HG02642 (cell line): ENCODE results near the gene CA10.

Experiments used
- ATAC-seq: cut with Tn5 transposase; IDR thresholded peaks from one replicate; pipeline ENCODE4 v1.9.1; 2021; ENCODE audit warnings: mild to moderate bottlenecking; ENCODE audit not compliant: unreplicated experiment, poor library complexity

CA10 gene

DNA sequence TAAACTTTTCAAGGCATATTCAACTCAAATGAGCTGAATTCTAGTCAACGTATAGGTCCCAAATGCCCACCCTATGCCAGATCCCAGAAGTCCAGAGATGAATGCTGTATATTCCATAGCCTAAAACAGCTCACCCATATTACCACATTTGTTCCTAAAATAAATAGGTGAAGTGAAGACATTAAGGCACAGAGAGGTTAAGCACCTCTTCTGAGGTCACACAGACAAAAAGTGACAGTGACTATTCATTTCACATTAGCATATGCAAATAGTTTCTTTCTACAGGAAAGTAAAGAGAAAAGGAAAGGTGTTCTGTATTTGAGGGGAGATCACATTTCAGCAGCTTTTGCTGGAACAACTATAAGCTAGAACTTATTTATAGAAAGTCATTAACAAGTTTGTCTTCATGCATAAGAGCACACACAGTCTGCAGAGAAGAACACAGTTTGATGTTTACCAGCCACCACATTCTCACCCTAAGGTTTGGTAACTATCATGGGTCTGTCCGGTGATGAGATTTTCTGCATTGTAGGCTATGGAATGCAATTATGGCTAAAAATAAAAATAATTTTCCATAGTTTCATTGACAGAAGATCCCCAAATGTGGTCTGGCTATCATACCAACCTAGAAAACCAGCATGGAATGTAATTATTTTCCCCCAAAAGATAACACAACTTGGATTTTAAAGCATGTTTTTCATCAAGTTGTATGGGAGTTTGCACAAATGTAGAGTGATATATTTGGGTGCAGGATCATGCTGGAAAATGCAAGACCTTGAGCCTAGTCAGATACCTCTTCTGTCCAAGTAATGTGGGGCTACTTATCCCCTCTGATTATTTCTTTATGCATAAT, 496.1 kb downstream of the CA10 start:
- ATAC-seq = no peak

DNA sequence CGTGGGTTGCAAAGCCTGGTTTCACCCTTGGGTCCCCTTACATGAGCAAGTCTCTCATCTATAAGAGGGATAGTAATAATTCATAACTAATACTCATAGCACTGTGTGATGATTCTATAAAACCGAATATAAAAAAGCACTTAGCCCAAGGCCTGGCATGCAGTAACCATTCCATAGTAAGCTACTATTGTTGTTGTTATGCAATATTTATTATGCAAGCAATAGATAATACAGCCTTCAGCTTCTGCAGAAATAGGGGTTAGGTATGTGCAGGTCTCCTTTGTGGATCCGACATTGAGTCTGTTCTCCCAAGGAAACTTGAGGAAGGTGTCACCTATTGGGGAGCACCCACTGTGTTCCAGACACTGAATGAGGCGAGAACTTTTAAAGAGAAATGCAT, 497.1 kb downstream of the CA10 start:
- ATAC-seq = no peak

DNA sequence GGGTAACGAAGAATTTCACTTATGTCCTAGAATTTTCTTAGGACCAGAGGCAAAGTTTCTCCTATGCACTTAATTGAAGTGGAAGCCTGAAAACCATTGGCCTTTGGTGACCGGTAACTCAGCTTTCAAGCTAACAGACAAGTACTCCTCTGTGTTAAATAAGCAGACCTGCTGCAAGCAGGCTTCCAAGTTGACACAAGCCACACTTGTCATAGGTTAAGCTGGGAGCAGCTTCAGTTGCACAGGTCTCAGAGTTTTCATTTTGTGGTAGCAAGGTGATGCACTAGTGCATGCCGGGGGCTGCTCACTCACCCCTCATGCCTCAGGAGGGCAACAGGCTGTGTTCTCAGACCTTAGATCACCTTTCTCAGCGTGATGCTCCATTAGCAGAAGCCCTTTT, 498.2 kb downstream of the CA10 start:
- no peak for ATAC-seq

DNA sequence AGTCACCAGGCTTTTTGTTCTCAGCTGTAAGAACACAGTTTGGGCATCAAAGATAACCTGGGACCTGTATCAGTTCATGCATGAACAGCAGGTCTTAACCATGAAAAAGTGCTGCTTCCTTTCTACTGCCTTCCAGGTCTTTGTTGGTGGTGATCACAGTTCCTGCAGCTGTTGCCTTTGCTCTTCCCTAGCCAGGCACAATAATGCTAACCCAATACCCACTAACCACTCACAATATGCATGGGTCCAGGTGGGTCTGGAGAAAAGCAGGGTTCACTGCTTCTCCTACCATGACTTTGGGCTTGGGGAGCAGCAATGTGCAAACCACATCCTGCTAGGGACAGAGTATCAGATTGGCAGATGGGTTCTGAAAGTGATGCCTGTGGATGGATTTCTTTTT, 501.3 kb downstream of the CA10 start:
- no peak for ATAC-seq

DNA sequence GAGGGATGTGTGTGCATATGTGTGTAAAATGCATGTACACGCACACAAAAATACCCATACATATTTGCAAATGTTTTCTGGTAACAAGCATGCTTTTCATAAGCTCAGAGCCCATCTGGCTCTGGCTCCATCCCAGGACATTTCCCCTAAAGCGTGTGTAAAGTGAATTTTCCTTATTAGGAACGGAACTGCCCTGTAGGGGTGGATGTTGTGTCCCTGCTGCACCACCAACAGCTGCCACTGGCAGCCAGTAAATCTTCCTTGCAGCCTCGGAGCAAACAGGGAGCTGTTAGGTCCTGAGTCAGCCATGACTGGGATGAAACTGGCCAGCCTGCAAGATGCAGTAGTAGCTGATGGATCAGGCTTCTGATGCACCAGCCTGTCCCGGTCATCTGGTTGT, 504.6 kb downstream of the CA10 start:
- ATAC-seq = no peak

DNA sequence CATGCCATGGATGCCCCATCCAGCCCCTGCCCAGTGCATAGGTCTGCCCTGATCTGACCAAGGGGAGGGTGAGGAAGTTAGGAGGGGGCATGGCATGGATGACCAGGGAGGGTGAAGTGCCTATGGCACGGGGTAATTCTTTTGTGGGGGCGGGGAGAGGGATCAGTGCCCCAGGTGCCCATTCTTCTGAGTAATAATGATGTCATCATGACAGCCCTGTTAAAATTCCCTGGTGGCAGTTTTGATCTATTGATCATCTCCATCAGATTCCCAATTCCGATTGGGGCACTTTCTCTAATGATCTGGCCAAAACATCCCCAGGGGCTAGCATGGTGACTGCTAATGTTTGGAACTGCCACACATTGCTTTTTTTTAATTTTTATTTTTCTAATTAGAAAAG, 506.0 kb downstream of the CA10 start:
- no peak for ATAC-seq

DNA sequence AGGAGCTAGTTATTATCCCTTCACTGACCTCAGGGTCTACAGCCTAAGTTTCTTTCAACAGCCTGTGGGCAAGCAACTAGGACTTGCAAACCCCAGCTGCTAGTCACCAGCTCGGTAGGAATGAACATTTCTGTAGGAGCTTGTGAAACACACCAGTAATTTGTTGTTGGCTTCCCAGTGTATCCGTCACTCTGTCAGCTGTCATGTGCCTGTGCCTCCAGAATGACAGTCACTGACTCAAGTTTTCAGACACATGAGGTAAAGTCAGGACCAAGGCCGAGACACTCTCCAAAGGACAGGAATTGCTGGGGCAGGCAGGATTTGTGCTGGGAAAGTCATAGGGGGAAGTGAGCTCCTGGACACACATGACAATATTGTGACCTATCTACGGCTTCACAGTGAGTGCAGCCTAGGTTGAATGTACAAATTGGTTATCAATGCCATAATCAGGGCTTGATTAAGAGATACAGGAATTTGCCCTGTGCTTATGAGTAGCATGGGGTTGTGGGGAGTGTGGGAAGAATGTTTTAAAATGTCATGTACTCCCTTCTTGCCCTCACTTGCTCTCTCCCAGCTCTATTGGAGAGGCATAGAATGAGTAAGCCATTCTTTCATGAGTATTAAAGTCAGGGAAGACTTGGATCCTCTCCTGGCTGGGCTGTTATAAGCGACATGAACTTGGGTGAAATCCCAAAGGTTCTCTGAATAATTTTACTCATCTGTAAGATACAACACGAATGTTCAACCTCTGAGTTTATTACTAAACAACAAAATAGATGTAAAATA, 506.8 kb downstream of the CA10 start:
- no peak for ATAC-seq

DNA sequence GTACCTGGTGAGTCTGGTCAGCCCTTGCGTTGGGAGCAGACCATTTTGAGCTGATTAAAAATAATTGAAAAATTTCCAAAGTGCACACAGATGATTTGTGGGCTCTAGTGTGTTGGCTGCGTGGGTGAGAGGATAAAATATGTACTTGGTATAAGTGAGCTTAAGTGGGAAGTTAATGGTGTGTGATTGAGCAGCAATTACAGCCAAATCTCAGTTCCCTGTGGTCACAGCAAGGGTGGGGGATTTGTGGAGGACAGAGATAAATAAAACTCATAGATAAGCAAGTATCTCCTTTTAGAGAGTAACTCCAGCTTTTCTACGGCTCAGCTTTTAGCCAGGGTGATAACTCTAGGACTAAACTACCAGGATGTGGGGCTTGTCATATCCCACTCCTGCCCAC, 507.7 kb downstream of the CA10 start:
- ATAC-seq = no peak

DNA sequence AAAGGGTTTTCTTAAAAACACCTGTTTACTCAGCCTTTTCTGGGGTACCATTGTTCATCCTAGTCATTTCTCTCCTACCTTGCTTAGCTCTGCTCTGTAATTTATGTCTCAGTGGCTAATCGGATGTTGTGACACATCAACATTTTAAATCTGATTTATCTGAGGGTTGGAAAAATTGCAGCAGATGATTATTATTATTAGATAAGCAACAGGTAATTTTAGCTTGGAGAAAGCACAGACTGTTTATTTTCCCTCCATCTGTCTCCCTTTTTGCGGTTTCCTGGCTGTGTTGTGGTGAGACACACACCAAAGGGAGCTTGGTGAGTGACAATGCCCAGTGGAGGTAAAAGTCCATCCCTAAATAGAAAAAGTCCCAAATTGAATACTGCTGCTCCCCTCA, 508.3 kb downstream of the CA10 start:
- ATAC-seq = no peak

DNA sequence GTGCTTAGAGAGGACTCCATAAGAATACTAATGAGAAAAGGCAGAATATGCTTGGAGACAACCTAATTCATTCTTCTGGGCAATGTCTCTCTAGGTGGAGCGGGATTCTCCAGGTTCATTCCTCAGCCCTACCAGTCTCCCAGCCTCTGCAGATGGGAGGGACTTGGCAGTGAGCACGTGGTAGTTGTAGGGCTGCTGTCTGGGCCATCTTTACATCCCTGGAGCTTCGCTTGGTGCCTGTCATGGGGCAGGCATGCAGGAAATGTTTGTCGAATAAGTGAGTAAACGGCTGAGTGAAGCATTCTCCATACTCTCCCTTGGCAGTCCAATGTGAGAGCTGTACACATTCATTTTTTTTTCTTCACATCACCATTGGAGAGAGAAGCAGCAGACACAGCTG, 510.7 kb downstream of the CA10 start:
- no peak for ATAC-seq

DNA sequence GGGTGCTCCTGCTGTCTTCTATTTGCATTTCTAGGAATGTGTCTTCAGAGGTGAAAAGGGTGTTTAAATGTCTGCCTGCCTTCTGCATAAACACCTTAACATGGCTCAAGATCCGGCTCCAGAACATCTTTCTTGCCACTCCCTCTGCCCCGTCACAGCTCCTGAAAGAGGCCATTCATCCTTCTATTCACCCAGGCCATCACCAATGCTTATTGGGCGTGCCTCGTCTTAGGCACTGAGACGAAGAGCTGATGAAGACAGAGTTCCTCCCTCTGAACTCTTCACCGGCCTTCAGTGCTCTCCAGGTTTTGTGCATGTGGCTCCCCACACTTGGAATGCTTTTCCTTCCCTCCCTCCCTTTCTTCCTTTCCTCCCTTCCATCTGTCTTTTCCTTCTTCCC, 511.4 kb downstream of the CA10 start:
- ATAC-seq = no peak

DNA sequence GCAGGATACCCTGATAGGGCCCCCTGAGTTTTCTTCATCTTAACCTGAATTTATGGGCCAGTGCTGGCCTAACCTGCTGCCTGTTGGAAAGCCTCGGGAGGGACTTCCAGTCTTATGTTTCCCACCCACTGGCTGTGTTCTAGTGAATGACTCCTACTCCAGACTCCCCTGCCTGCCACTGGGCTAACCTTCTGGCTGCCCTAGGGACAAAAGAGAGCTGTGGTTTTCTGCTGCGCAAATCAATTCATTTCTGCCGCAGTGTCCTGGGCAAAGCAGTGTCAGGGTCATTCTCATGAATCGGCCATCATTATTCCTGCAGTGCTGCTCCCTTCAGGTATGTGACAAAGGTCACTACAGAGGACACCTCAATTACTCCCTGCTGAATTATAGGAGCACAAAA, 512.0 kb downstream of the CA10 start:
- no peak for ATAC-seq

DNA sequence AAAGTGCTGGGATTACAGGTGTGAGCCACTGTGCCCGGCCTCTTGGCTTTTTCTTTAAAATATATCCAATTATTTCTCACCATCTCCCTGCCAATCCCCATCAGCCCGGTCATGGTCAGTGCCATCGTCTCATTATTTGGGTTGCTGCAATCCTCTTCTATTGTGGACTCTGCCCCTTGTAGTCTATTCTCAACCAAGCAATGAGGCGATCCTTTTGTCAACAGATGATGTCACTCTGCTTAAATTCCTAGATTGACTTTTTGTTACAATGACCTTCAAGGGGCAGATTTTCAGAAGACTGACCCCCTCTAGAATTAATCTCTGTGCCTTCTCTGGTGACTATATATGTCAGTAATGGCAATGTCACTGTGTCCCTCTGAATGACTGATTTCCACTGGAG, 513.5 kb downstream of the CA10 start:
- no peak for ATAC-seq

DNA sequence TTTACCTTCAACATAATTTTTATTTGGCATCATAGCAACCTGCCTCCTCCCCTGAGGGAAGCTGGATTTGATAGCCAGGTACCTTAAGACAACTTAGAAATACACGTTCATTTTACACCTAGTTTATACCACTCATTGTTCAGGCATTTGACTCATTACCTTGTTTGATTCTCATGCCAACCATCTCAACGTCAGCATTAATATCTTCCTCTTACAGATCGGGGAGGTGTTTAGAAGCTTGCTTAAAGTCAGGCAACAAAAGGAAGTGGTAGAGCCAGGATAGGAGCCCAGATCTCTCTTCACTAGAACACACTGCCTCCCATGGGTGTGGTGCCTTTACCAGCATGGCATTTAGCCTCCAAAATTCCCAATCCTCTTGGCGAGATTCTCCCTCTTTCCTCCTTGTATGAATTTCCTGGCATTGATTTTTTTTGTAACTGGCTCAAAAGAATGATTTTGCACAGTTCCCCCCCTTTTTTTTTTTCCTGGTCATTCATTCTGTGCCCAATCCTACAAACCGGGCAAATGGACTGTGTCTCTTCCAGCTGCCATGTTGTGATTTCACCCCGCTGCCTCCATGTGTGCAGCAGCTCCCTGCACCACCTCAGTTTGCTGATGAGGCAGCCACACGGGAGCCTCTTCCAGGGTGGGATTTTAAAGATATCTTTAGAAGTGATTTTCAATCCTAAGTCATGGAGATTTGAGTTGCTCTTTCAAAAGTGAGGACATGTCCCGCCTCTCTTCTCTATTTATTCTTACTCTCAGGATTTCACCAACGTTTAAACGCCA, 514.6 kb downstream of the CA10 start:
- no peak for ATAC-seq

DNA sequence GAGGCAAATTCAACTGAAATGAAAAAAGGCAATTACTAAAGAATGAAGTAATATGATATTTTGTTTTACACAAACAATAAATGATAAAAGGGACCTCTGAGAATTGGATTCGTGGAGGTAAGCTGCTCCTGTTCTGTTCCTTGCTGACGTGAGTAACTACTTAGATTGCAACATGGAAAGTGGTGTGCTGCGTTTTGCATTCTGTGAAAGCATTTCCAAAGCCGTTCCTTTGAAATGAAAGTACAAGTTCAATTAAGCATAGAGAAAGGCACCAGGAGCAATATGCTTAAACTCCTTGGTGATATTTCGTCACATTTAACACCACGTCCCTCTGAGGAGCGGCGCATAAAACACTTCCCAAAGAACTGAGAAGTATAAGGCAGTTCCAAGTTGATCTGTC, 516.5 kb downstream of the CA10 start:
- ATAC-seq = no peak

DNA sequence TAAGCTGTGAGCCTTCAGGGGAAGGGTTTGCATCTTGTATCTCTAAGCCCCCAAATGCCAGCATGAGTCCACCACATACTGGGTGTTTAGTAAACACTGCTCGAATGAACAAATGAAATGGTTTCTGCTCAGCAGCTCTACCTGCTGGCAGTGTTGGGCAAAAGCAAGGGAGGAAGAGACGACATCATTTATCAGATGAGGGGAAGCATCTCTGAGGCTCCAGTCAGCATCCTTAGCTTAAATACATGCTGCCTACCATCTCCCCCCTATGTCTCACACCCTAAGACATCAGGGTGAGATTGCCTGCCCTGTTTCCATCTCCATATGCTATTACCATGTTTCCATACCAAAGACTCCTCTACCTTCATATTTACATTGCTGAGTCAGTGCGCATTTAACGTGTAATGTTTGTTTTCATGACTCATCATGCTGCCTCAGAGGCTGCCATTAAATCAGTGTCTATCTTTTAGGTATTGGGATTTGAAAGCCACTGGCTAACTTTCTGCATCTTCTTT, 518.3 kb downstream of the CA10 start:
- no peak for ATAC-seq

DNA sequence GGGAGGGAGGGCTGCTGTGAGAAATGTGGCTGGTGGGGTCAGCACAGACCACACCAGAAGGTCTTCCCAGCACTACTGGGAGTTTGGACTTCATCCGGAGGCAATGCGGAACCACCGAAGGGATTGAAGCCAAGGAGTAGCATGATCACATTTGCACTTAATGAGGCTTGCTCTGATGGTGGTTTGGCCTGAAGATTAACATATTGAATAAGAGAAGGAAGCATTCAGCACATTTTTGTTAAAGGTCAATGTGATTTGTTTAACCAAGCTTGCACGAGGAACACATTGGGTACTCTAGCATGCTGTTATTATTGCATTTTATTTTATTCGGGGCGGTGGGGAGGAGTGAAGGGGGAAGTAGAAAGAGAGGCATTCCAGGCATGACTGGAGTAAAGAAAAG, 519.5 kb downstream of the CA10 start:
- no peak for ATAC-seq

DNA sequence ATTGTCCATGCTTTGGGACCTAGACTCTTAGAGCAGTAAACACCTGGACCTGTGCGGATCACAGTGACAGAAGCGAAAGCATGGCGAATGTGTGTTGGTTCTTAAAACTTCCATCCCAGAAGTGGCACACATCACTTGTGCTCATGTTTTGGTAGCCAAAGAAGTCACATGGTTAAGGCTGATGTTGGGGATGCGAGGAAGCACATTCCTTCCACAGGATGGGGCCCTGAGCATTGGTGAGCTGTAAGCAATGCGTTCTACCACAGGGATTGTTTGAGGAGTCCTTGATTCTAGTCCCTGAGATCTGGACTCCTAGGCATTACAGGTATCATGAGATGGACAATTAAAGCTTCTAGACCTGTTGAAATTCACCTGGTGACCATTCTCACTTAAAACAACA, 522.2 kb downstream of the CA10 start:
- ATAC-seq = no peak

DNA sequence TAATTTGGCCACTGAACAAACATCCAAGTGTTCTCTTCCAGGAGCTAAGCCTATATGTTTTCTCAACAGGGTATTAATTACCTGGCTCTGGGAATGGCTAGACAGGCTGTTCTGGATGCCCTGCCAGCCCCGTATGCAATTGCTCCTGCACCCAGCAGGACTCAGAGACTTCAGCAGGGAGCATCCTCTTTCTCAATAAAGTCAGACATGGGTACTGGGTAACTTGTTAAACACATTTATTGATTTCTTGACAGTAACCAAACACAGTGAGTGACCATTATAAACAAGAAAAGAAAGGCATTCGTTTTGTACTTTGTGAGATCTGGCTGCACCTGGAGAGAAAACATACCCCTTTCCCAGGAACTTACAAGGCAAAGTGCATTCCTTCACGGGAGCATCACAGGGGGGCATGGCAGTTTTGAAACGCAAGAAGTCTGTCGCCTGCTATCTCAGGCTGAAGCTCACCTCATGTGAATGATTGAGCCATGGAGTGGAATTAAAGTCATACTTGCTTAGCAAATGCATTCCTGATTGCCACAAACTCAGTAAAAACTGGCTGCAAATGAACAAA, 528.3 kb downstream of the CA10 start:
- ATAC-seq = no peak

DNA sequence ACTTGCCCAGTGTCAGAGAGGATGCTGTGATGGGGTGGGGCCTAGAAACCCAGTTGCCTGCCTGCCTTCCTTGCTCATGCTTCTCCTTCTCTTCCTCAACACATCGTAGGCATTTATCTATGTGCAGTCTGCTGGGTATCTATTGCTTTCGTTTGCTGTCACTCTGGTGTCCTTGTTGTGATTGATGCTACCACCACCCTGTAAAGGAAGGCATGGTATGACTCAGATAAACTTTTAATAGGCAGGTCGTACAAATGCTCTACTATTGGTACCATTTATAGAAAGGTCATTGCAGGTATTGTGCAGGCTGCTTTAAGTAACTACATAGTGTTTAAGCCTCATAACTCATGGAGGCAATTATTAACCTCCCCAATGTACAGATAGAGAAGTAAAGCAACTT, 529.3 kb downstream of the CA10 start:
- ATAC-seq = no peak

DNA sequence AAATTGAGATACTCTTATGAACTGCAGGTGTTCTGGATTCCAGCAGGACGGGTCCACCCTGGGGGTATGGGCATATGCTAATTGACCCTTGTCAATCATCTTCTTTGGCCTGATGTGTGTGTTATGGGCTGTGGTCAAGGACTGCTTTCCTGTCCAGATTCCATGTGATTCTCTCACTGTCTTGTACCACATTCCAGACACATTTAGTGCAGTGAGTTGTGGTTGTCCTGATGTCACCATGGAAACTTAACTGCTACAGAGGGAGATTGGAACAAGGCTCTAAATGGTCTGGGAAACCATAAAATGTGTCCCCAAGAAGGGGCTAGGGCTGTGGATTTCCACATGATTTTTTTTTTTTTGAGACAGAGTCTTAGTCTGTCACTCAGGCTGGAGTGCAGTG, 530.7 kb downstream of the CA10 start:
- no peak for ATAC-seq
